Naive thymus-derived CD4-positive, alpha-beta T cell (primary cell): Measurements from ENCODE around the gene TMEM132D. TPM values are rescaled to one million over a fixed set of nuclear protein-coding genes. Genes with fewer than 3 reads are reported as not detected.

ENCODE experiments used
- ATAC-seq: fragments of 150-1000 bp; cut with Tn5 transposase; 2 replicates; pipeline ENCODE4 v1.10.0; 2021; ENCODE audit warnings: mild to moderate bottlenecking, moderate library complexity
- CTCF ChIA-PET: fragments of 350-600 bp; sonication (Branson Sonifier 250); formaldehyde crosslinking; loops from one replicate; lab custom pipeline; 2021; ENCODE audit warnings: antibody characterized with exemption; lab: Charles Lee
- POLR2A ChIA-PET: fragments of 350-600 bp; sonication (Branson Sonifier 250); formaldehyde crosslinking; loops from one replicate; lab custom pipeline; 2021; ENCODE audit warnings: antibody characterized with exemption, inconsistent platforms; lab: Charles Lee
- DNase-seq, 9 donors: peaks; one replicate each; pipeline versions ENCODE4 v3.0.0 to v3.0.0-alpha.2; 2020 to 2022; ENCODE audit warnings: mixed read lengths in 1 of 9
- H3K27ac ChIP-seq: one replicate; pipeline ENCODE4 v1.7.0; 2013; ENCODE audit warnings: mild to moderate bottlenecking, low read depth, low read length, moderate library complexity
- H3K27me3 ChIP-seq, 2 donors: one replicate each; pipeline ENCODE4 v1.7.0; 2013; ENCODE audit warnings: low read length in 2 of 2, mild to moderate bottlenecking in 2 of 2, moderate library complexity in 2 of 2; ENCODE audit not compliant: control insufficient read depth in 2 of 2, insufficient read depth in 2 of 2
- H3K36me3 ChIP-seq, 3 experiments: 1 replicate in 2 of 3; 2 replicates in 1 of 3; pipeline ENCODE4 v1.7.0; 2013; ENCODE audit warnings: low read length in 3 of 3, mild to moderate bottlenecking in 3 of 3, moderate library complexity in 1 of 3; ENCODE audit not compliant: insufficient read depth in 3 of 3, control insufficient read depth in 2 of 3
- H3K4me1 ChIP-seq, 2 donors: one replicate each; pipeline ENCODE4 v1.7.0; 2013; ENCODE audit warnings: low read length in 2 of 2, mild to moderate bottlenecking in 2 of 2, moderate library complexity in 1 of 2; ENCODE audit not compliant: control insufficient read depth in 2 of 2, insufficient read depth in 2 of 2
- H3K4me3 ChIP-seq: 2 replicates; pipeline ENCODE4 v1.7.0; 2013; ENCODE audit warnings: mild to moderate bottlenecking, low read length
- H3K9me3 ChIP-seq, 3 experiments: 1 replicate in 2 of 3; 2 replicates in 1 of 3; pipeline ENCODE4 v1.7.0; 2013; ENCODE audit warnings: low read length in 3 of 3; ENCODE audit not compliant: control insufficient read depth in 2 of 3
- H3K27ac Mint-ChIP-seq, 9 donors: one replicate each; pipeline ENCODE4 v1.8.0; 2020 to 2022; ENCODE audit warnings: mixed read lengths in 9 of 9, mild to moderate bottlenecking in 8 of 9, moderate library complexity in 5 of 9, inconsistent platforms in 2 of 9
- H3K27me3 Mint-ChIP-seq, 5 donors: one replicate each; pipeline ENCODE4 v1.8.0; 2021 to 2022; ENCODE audit warnings: mixed read lengths in 5 of 5, mild to moderate bottlenecking in 1 of 5
- H3K36me3 Mint-ChIP-seq, 5 donors: one replicate each; pipeline ENCODE4 v1.8.0; 2020 to 2022; ENCODE audit warnings: mixed read lengths in 5 of 5, mild to moderate bottlenecking in 3 of 5, inconsistent platforms in 1 of 5
- H3K4me1 Mint-ChIP-seq, 7 donors: one replicate each; pipeline ENCODE4 v1.8.0; 2020 to 2022; ENCODE audit warnings: mixed read lengths in 7 of 7, mild to moderate bottlenecking in 3 of 7, inconsistent platforms in 1 of 7
- H3K4me3 Mint-ChIP-seq, 10 donors: one replicate each; pipeline ENCODE4 v1.8.0; 2020 to 2022; ENCODE audit warnings: mild to moderate bottlenecking in 10 of 10, mixed read lengths in 10 of 10, moderate library complexity in 6 of 10, inconsistent platforms in 2 of 10
- H3K9me3 Mint-ChIP-seq, 11 donors: one replicate each; pipeline ENCODE4 v1.8.0; 2020 to 2022; ENCODE audit warnings: mixed read lengths in 11 of 11, mild to moderate bottlenecking in 4 of 11, inconsistent platforms in 1 of 11, moderate library complexity in 1 of 11
- intact Hi-C, 2 donors: fragments of 100-400 bp; cut with micrococcal nuclease; formaldehyde crosslinking; loops; one replicate each; pipeline ENCODE4 v1.15.1; 2023
- polyA plus RNA-seq, 2 donors: library from polyadenylated mRNA; unstranded; fragments of 300-500 nt; fragmentation: Illumina TruSeq; gene quantifications; one replicate each; pipeline ENCODE4 v1.2.3, GENCODE V29; 2021
- total RNA-seq, 6 experiments: library from RNA in 5 of 6; stranded (reverse) in 5 of 6; gene quantifications; 1 replicate in 5 of 6; 2 replicates in 1 of 6; pipeline ENCODE4 v1.2.3 and lab custom pipeline; 2021 to 2026

The TMEM132D gene
- total and polyA plus RNA-seq, 7 experiments from 2014 or later: not detected

- Histone ChIP-seq H3K36me3 (no peaks in the 10 kb centered on the region), H3K9me3 (no peaks in the 10 kb centered on the region), H3K4me3 (no peak overlapping the region), H3K4me1 (no peaks in the 10 kb centered on the region), H3K27me3 (no peaks in the 10 kb centered on the region), H3K27ac (no peak overlapping the region)
- H3K36me3 Mint-ChIP-seq: no peaks in the 10 kb centered on the region
- DNase-seq (no peak), ATAC-seq (no peak)
- no peak overlapping the region for H3K4me3 Mint-ChIP-seq
- intact Hi-C loops: no loop called here
- H3K9me3 Mint-ChIP-seq: peaks cover 0 to 16% (median 4%) of the 10 kb centered on the region in 11 donors
- POLR2A ChIA-PET: no interaction called here
- peaks cover 0 to 8% (median 0%) of the 10 kb centered on the region in 5 donors for H3K27me3 Mint-ChIP-seq
- no peaks in the 10 kb centered on the region for H3K4me1 Mint-ChIP-seq
- CTCF ChIA-PET: no interaction called here
- no peak overlapping the region for H3K27ac Mint-ChIP-seq
Measured at GRCh38 chr12:129379076-129379804, 524.6 kb downstream of the TMEM132D start.

GRCh38 chr12:129378496-129378895, 525.3 kb downstream of the TMEM132D start:
- no peak overlapping the region for H3K4me3 ChIP-seq

GRCh38 chr12:129373746-129374145, 530.1 kb downstream of the TMEM132D start:
- no peaks in the 10 kb centered on the region for H3K9me3 ChIP-seq
- ChIA-PET CTCF (no interaction called here), POLR2A (no interaction called here)
- DNase-seq (no peak), ATAC-seq (no peak)
- intact Hi-C loops: no loop called here
- peaks cover 0 to 12% (median 6%) of the 10 kb centered on the region in 11 donors for H3K9me3 Mint-ChIP-seq
- H3K27me3 Mint-ChIP-seq: no peaks in the 10 kb centered on the region
- H3K27ac ChIP-seq: no peak overlapping the region
- no peaks in the 10 kb centered on the region for H3K36me3 ChIP-seq
- no peaks in the 10 kb centered on the region for H3K36me3 Mint-ChIP-seq
- no peaks in the 10 kb centered on the region for H3K27me3 ChIP-seq
- H3K4me3 ChIP-seq: no peak overlapping the region
- H3K27ac Mint-ChIP-seq: no peak overlapping the region
- H3K4me1 ChIP-seq: no peaks in the 10 kb centered on the region
- no peaks in the 10 kb centered on the region for H3K4me1 Mint-ChIP-seq
- H3K4me3 Mint-ChIP-seq: no peak overlapping the region

More at GRCh38 chr12:129378496-129378895, 525.3 kb downstream of the TMEM132D start:
- no peaks in the 10 kb centered on the region for H3K9me3 ChIP-seq
- peaks cover 0 to 8% (median 0%) of the 10 kb centered on the region in 5 donors for H3K27me3 Mint-ChIP-seq
- no peaks in the 10 kb centered on the region for H3K27me3 ChIP-seq
- H3K4me3 Mint-ChIP-seq: no peak overlapping the region
- no peaks in the 10 kb centered on the region for H3K36me3 Mint-ChIP-seq
- DNase-seq (no peak), ATAC-seq (no peak)
- peaks cover 0 to 16% (median 5%) of the 10 kb centered on the region in 11 donors for H3K9me3 Mint-ChIP-seq
- intact Hi-C loops: no loop called here
- no peak overlapping the region for H3K27ac Mint-ChIP-seq
- no peaks in the 10 kb centered on the region for H3K4me1 Mint-ChIP-seq
- no peaks in the 10 kb centered on the region for H3K4me1 ChIP-seq
- H3K27ac ChIP-seq: no peak overlapping the region
- H3K36me3 ChIP-seq: no peaks in the 10 kb centered on the region
- CTCF ChIA-PET: no interaction called here
- POLR2A ChIA-PET: no interaction called here

- H3K9me3 Mint-ChIP-seq: peaks cover 0 to 17% (median 7%) of the 10 kb centered on the region in 11 donors
- no peak overlapping the region for H3K27ac ChIP-seq
- no peak for DNase-seq
- ATAC-seq: no peak
- H3K36me3 ChIP-seq: no peaks in the 10 kb centered on the region
- no peaks in the 10 kb centered on the region for H3K4me1 Mint-ChIP-seq
- ChIA-PET POLR2A (no interaction called here), CTCF (no interaction called here)
- no peak overlapping the region for H3K27ac Mint-ChIP-seq
- no peaks in the 10 kb centered on the region for H3K4me1 ChIP-seq
- intact Hi-C loops: no loop called here
- no peaks in the 10 kb centered on the region for H3K9me3 ChIP-seq
- no peak overlapping the region for H3K4me3 ChIP-seq
- no peaks in the 10 kb centered on the region for H3K27me3 ChIP-seq
- no peaks in the 10 kb centered on the region for H3K36me3 Mint-ChIP-seq
- H3K4me3 Mint-ChIP-seq: no peak overlapping the region
- H3K27me3 Mint-ChIP-seq: no peaks in the 10 kb centered on the region
Measured at GRCh38 chr12:129372876-129373275, 530.9 kb downstream of the TMEM132D start.

GRCh38 chr12:129372348-129372747, 531.5 kb downstream of the TMEM132D start:
- ChIA-PET CTCF (no interaction called here), POLR2A (no interaction called here)
- no peaks in the 10 kb centered on the region for H3K36me3 ChIP-seq
- no peak for ATAC-seq
- peaks cover 0 to 16% (median 7%) of the 10 kb centered on the region in 11 donors for H3K9me3 Mint-ChIP-seq
- H3K27me3 Mint-ChIP-seq: no peaks in the 10 kb centered on the region
- no peak overlapping the region for H3K27ac Mint-ChIP-seq
- H3K4me1 ChIP-seq: no peaks in the 10 kb centered on the region
- no peaks in the 10 kb centered on the region for H3K4me1 Mint-ChIP-seq
- no peak overlapping the region for H3K27ac ChIP-seq
- no peak for DNase-seq
- H3K4me3 Mint-ChIP-seq: no peak overlapping the region
- H3K9me3 ChIP-seq: no peaks in the 10 kb centered on the region
- no peaks in the 10 kb centered on the region for H3K27me3 ChIP-seq
- no peak overlapping the region for H3K4me3 ChIP-seq
- no peaks in the 10 kb centered on the region for H3K36me3 Mint-ChIP-seq
- intact Hi-C loops: no loop called here

GRCh38 chr12:129371268-129371667, 532.6 kb downstream of the TMEM132D start:
- Mint-ChIP-seq H3K27ac (no peak overlapping the region), H3K9me3 (peaks cover 0 to 13% (median 8%) of the 10 kb centered on the region in 11 donors), H3K36me3 (no peaks in the 10 kb centered on the region), H3K4me1 (no peaks in the 10 kb centered on the region), H3K27me3 (no peaks in the 10 kb centered on the region), H3K4me3 (no peak overlapping the region)
- no peaks in the 10 kb centered on the region for H3K4me1 ChIP-seq
- H3K4me3 ChIP-seq: no peak overlapping the region
- H3K9me3 ChIP-seq: no peaks in the 10 kb centered on the region
- no peaks in the 10 kb centered on the region for H3K27me3 ChIP-seq
- ChIA-PET CTCF (no interaction called here), POLR2A (no interaction called here)
- intact Hi-C loops: no loop called here
- no peak overlapping the region for H3K27ac ChIP-seq
- ATAC-seq (no peak), DNase-seq (no peak)
- no peaks in the 10 kb centered on the region for H3K36me3 ChIP-seq

GRCh38 chr12:129366656-129367055, 537.2 kb downstream of the TMEM132D start:
- Histone ChIP-seq H3K36me3 (no peaks in the 10 kb centered on the region), H3K27me3 (no peaks in the 10 kb centered on the region), H3K9me3 (no peaks in the 10 kb centered on the region), H3K4me1 (no peaks in the 10 kb centered on the region), H3K4me3 (no peak overlapping the region), H3K27ac (no peak overlapping the region)
- intact Hi-C loops: no loop called here
- no peak overlapping the region for H3K4me3 Mint-ChIP-seq
- ChIA-PET POLR2A (no interaction called here), CTCF (no interaction called here)
- DNase-seq (no peak), ATAC-seq (no peak)
- H3K36me3 Mint-ChIP-seq: no peaks in the 10 kb centered on the region
- H3K27me3 Mint-ChIP-seq: no peaks in the 10 kb centered on the region
- H3K27ac Mint-ChIP-seq: no peak overlapping the region
- peaks cover 0 to 25% (median 9%) of the 10 kb centered on the region in 11 donors for H3K9me3 Mint-ChIP-seq
- no peaks in the 10 kb centered on the region for H3K4me1 Mint-ChIP-seq
